Liver (tissue), 9 donors: ENCODE measurements around the gene HDAC6. TPM values are rescaled to one million over a fixed set of nuclear protein-coding genes. Genes with fewer than 3 reads are reported as not detected.

ENCODE experiments used
- DNase-seq: peaks from one replicate; pipeline ENCODE4 v3.0.0-alpha.2; 2017; ENCODE audit warnings: low spot score
- H3K27ac ChIP-seq, 2 donors: one replicate each; pipeline ENCODE4 v1.7.0; 2013; ENCODE audit warnings: inconsistent platforms in 2 of 2, low read length in 2 of 2, control low read depth in 1 of 2, low read depth in 1 of 2, mild to moderate bottlenecking in 1 of 2
- H3K27me3 ChIP-seq, 4 donors: one replicate each; pipeline versions ENCODE4 v1.6.1 to v1.7.0; 2013; ENCODE audit warnings: low read length in 3 of 4, inconsistent platforms in 1 of 4, mild to moderate bottlenecking in 1 of 4, moderate library complexity in 1 of 4; ENCODE audit not compliant: control insufficient read depth in 4 of 4, insufficient read depth in 4 of 4
- H3K36me3 ChIP-seq, 4 donors: one replicate each; pipeline versions ENCODE4 v1.6.1 to v1.7.0; 2013; ENCODE audit warnings: low read length in 3 of 4, mild to moderate bottlenecking in 3 of 4, low read depth in 1 of 4, moderate library complexity in 1 of 4; ENCODE audit not compliant: control insufficient read depth in 4 of 4, insufficient read depth in 3 of 4
- H3K4me1 ChIP-seq, 4 donors: one replicate each; pipeline versions ENCODE4 v1.6.1 to v1.7.0; 2013; ENCODE audit warnings: low read length in 3 of 4, mild to moderate bottlenecking in 3 of 4, moderate library complexity in 1 of 4; ENCODE audit not compliant: control insufficient read depth in 4 of 4, insufficient read depth in 4 of 4
- H3K4me3 ChIP-seq, 3 donors: one replicate each; pipeline versions ENCODE4 v1.6.1 to v1.7.0; 2013; ENCODE audit warnings: low read length in 3 of 3, control low read depth in 1 of 3, low read depth in 1 of 3, mild to moderate bottlenecking in 1 of 3
- H3K9ac ChIP-seq, 2 donors: one replicate each; pipeline ENCODE4 v1.7.0; 2013; ENCODE audit warnings: low read length in 2 of 2, mild to moderate bottlenecking in 2 of 2, moderate library complexity in 2 of 2, control low read depth in 1 of 2, low read depth in 1 of 2
- H3K9me3 ChIP-seq, 4 donors: one replicate each; pipeline versions ENCODE4 v1.6.1 to v1.7.0; 2013; ENCODE audit warnings: low read length in 3 of 4; ENCODE audit not compliant: control insufficient read depth in 4 of 4
- ATF3 ChIP-seq: IDR thresholded peaks from 2 replicates; pipeline ENCODE4 v1.6.1; 2016; ENCODE audit warnings: antibody characterized with exemption
- CTCF ChIP-seq: fragments of 150-350 bp; IDR thresholded peaks from 2 replicates; pipeline ENCODE4 v1.5.1; 2017; ENCODE audit warnings: improper control_type of control experiment, low read depth, low read length; ENCODE audit not compliant: missing input control
- EGR1 ChIP-seq, 2 donors: IDR thresholded peaks; 2 replicates each; pipeline ENCODE4 v1.6.1; 2016 to 2018; ENCODE audit warnings: antibody characterized with exemption in 2 of 2, low read depth in 2 of 2
- FOXA1 ChIP-seq: IDR thresholded peaks from 2 replicates; pipeline ENCODE4 v1.6.1; 2016; ENCODE audit warnings: antibody characterized with exemption
- FOXA2 ChIP-seq: IDR thresholded peaks from 2 replicates; pipeline ENCODE4 v1.6.1; 2016; ENCODE audit warnings: antibody characterized with exemption
- GABPA ChIP-seq, 2 donors: IDR thresholded peaks in 1 of 2; conservative IDR thresholded peaks in 1 of 2; 2 replicates each; pipeline ENCODE4 v1.6.1; 2016; ENCODE audit warnings: antibody characterized with exemption in 2 of 2, mild to moderate bottlenecking in 1 of 2, moderate library complexity in 1 of 2
- HNF4A ChIP-seq, 2 donors: conservative IDR thresholded peaks; 2 replicates each; pipeline ENCODE4 v1.6.1; 2016; ENCODE audit warnings: antibody characterized with exemption in 2 of 2, mild to moderate bottlenecking in 2 of 2
- HNF4G ChIP-seq: IDR thresholded peaks from 2 replicates; pipeline ENCODE4 v1.6.1; 2016; ENCODE audit warnings: antibody characterized with exemption
- JUND ChIP-seq, 2 donors: IDR thresholded peaks; 2 replicates each; pipeline ENCODE4 v1.6.1; 2016; ENCODE audit warnings: antibody characterized with exemption in 2 of 2
- MAX ChIP-seq: IDR thresholded peaks from 2 replicates; pipeline ENCODE4 v1.6.1; 2016; ENCODE audit warnings: antibody characterized with exemption
- NR2F2 ChIP-seq: IDR thresholded peaks from 2 replicates; pipeline ENCODE4 v1.6.1; 2016; ENCODE audit warnings: antibody characterized with exemption
- RAD21 ChIP-seq, 2 donors: IDR thresholded peaks; 2 replicates each; pipeline ENCODE4 v1.6.1; 2016; ENCODE audit warnings: antibody characterized with exemption in 2 of 2, mild to moderate bottlenecking in 2 of 2
- REST ChIP-seq: IDR thresholded peaks from 2 replicates; pipeline ENCODE4 v1.6.1; 2016; ENCODE audit warnings: antibody characterized with exemption, mild to moderate bottlenecking
- RXRA ChIP-seq, 2 donors: IDR thresholded peaks; 2 replicates each; pipeline ENCODE4 v1.6.1; 2017 to 2018; ENCODE audit warnings: antibody characterized with exemption in 2 of 2, mild to moderate bottlenecking in 1 of 2
- SP1 ChIP-seq: IDR thresholded peaks from 2 replicates; pipeline ENCODE4 v1.6.1; 2018; ENCODE audit warnings: antibody characterized with exemption, mild to moderate bottlenecking
- TAF1 ChIP-seq: conservative IDR thresholded peaks from 2 replicates; pipeline ENCODE4 v1.6.1; 2016; ENCODE audit warnings: antibody characterized with exemption, mild to moderate bottlenecking
- YY1 ChIP-seq: IDR thresholded peaks from 2 replicates; pipeline ENCODE4 v1.6.1; 2016; ENCODE audit warnings: antibody characterized with exemption, mild to moderate bottlenecking
- ZBTB33 ChIP-seq: IDR thresholded peaks from 2 replicates; pipeline ENCODE4 v1.6.1; 2016; ENCODE audit warnings: antibody characterized with exemption
- WGBS: extraction: QIAGEN DNeasy Blood & Tissue Kit; methylation state at CpG from one replicate; pipeline ENCODE4 v1.1.7; 2013; 5-methylcytosine and 5-hydroxymethylcytosine counted together
- polyA plus RNA-seq, 2 donors: library from polyadenylated mRNA; stranded (reverse) in 1 of 2; unstranded in 1 of 2; fragments of 200-250 nt in 1 of 2; fragments of >200 nt in 1 of 2; fragmentation: Nextera tagmentation in 1 of 2; extraction: Ambion mirVana in 1 of 2; gene quantifications; one replicate each; pipeline versions ENCODE4 v1.2.1 to v1.2.3, GENCODE V29; 2013 to 2015
- total RNA-seq, 2 donors: library from RNA; depleted of rRNA; stranded (reverse); fragments of >200 nt; gene quantifications; one replicate each; pipeline ENCODE4 v1.2.3, GENCODE V29; 2014
- donor health status: healthy.
- donor health status: healthy.
- donor health status: healthy.
- donor health status: healthy.
- donor health status: healthy.

The HDAC6 gene
- total and polyA plus RNA-seq, 4 donors = 48.1 to 80.5 (median 56.8) TPM

GRCh38 chrX:48785186-48785539 is 16.7 kb upstream of the HDAC6 start:
- 100% methylated on average over 1 of the region's 1 CpG for WGBS
- H3K36me3 ChIP-seq = no peaks in the 10 kb centered on the region

More at GRCh38 chrX:48785186-48785539, 16.7 kb upstream of the HDAC6 start:
- Histone ChIP-seq H3K4me1 (no peaks in the 10 kb centered on the region), H3K9ac (no peak overlapping the region), H3K27me3 (no peaks in the 10 kb centered on the region), H3K4me3 (no peak overlapping the region), H3K9me3 (no peaks in the 10 kb centered on the region), H3K27ac (no peak overlapping the region)
- no peak for DNase-seq
- TF ChIP-seq SP1 (no peak), JUND (IDR thresholded peaks at IDR 0.05) (no peak), GABPA (IDR thresholded peaks at IDR 0.05 in 1 of 2, conservative IDR thresholded peaks at IDR 0.05 in 1 of 2) (no peak), HNF4G (no peak), YY1 (no peak), ZBTB33 (no peak), HNF4A (conservative IDR thresholded peaks at IDR 0.05) (no peak), RAD21 (IDR thresholded peaks at IDR 0.05) (no peak), NR2F2 (no peak), CTCF (no peak), RXRA (IDR thresholded peaks at IDR 0.05) (no peak), FOXA1 (no peak), MAX (no peak), TAF1 (no peak), REST (no peak), FOXA2 (no peak), EGR1 (IDR thresholded peaks at IDR 0.05; ENCODE audit: low read depth in 2 of 2) (no peak), ATF3 (no peak)
